IgD-negative memory B cell (primary cell): ENCODE data around the gene TSACC. TPM values are rescaled to one million over a fixed set of nuclear protein-coding genes. Genes with fewer than 3 reads are reported as not detected.
A peak's percentile ranks its signal among the peaks of the same experiment; 100 is the strongest.
"Not testable (repeated sequence)": the region's sequence is repeated elsewhere in the genome, so short reads cannot be mapped to it uniquely, and the experiment has no call there.

Experiments
- H3K27ac Mint-ChIP-seq, 3 donors: one replicate each; pipeline ENCODE4 v1.8.0; 2020 to 2022; ENCODE audit warnings: mild to moderate bottlenecking in 3 of 3, mixed read lengths in 3 of 3, moderate library complexity in 1 of 3
- H3K27me3 Mint-ChIP-seq: one replicate; pipeline ENCODE4 v1.8.0; 2021; ENCODE audit warnings: mixed read lengths
- H3K36me3 Mint-ChIP-seq: one replicate; pipeline ENCODE4 v1.8.0; 2020; ENCODE audit warnings: mild to moderate bottlenecking, mixed read lengths
- H3K4me1 Mint-ChIP-seq, 3 donors: one replicate each; pipeline ENCODE4 v1.8.0; 2020 to 2022; ENCODE audit warnings: mixed read lengths in 3 of 3, mild to moderate bottlenecking in 1 of 3
- H3K4me3 Mint-ChIP-seq, 4 donors: one replicate each; pipeline ENCODE4 v1.8.0; 2020 to 2022; ENCODE audit warnings: mild to moderate bottlenecking in 4 of 4, mixed read lengths in 4 of 4, moderate library complexity in 3 of 4
- H3K9me3 Mint-ChIP-seq, 3 donors: one replicate each; pipeline ENCODE4 v1.8.0; 2020 to 2021; ENCODE audit warnings: mixed read lengths in 3 of 3, mild to moderate bottlenecking in 1 of 3
- polyA plus RNA-seq: library from polyadenylated mRNA; unstranded; fragments of 300-500 nt; fragmentation: Illumina TruSeq; gene quantifications from one replicate; pipeline ENCODE4 v1.2.3, GENCODE V29; 2021

TSACC gene
- polyA plus RNA-seq, 1 donor from 2014 or later = 2.5 TPM

DNA sequence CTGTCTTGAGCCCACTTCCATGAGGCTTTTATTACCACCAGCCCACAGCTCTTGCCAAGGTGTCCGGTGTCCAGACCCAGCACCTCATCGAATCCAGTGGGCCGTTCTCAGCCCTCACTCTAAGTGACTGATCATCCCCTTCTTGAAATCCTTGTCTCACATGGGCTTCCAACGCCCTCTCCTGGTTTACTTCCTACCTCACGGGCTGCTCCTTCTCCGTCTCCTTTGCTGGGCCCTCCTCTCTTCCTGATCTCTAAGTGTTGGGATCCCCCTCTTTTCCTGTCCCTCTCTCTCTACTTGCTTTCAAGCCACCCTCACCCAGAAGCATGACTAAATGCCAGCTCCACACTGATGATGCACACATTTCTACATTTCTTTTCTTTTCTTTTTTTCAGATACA is 21.6 kb downstream of the TSACC start:
- Mint-ChIP-seq H3K27ac (no peak overlapping the region), H3K9me3 (no peaks in the 10 kb centered on the region), H3K36me3 (no peaks in the 10 kb centered on the region), H3K27me3 (peaks cover 22% of the 10 kb centered on the region), H3K4me3 (no peak overlapping the region), H3K4me1 (peaks cover 0 to 6% (median 4%) of the 10 kb centered on the region in 3 donors)

DNA sequence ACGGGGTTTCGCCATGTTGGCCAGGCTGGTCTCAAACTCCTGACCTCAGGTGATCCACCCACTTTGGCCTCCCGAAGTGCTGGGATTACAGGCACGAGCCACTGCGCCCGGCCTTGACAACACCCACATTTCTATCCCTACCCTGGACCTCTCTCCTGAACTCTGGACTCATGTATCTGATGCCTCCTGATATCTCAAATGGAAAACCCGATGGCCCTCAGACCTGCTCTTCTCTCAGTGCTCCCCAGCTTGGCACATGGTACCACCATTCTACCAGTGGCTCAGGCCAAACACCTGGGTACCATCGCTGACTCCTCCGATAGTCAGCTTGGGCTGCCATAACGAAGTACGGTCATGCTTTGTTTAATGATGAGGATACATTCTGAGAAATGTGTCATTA is 22.2 kb downstream of the TSACC start:
- no peak overlapping the region for H3K4me3 Mint-ChIP-seq
- no peaks in the 10 kb centered on the region for H3K36me3 Mint-ChIP-seq
- peaks cover 0 to 6% (median 4%) of the 10 kb centered on the region in 3 donors for H3K4me1 Mint-ChIP-seq
- no peaks in the 10 kb centered on the region for H3K9me3 Mint-ChIP-seq
- H3K27me3 Mint-ChIP-seq = peaks cover 26% of the 10 kb centered on the region
- peak overlapping the region in 1 of 3 donors; percentile 72 for H3K27ac Mint-ChIP-seq

GRCh38 chr1:156365754-156366153 is 27.4 kb downstream of the TSACC start:
- H3K4me3 Mint-ChIP-seq = no peak overlapping the region
- H3K27ac Mint-ChIP-seq = no peak overlapping the region
- peaks cover 35% of the 10 kb centered on the region for H3K27me3 Mint-ChIP-seq
- H3K4me1 Mint-ChIP-seq = peaks cover 0 to 4% (median 2%) of the 10 kb centered on the region in 3 donors
- no peaks in the 10 kb centered on the region for H3K9me3 Mint-ChIP-seq
- no peaks in the 10 kb centered on the region for H3K36me3 Mint-ChIP-seq

GRCh38 chr1:156366378-156367166 is 28.2 kb downstream of the TSACC start:
- Mint-ChIP-seq H3K27ac (peak overlapping the region in 1 of 3 donors; percentile 38), H3K36me3 (no peaks in the 10 kb centered on the region), H3K9me3 (no peaks in the 10 kb centered on the region), H3K4me1 (peaks cover 0 to 4% (median 2%) of the 10 kb centered on the region in 3 donors), H3K4me3 (no peak overlapping the region), H3K27me3 (peaks cover 35% of the 10 kb centered on the region)

GRCh38 chr1:156367383-156368156 is 29.2 kb downstream of the TSACC start:
- no peaks in the 10 kb centered on the region for H3K36me3 Mint-ChIP-seq

DNA sequence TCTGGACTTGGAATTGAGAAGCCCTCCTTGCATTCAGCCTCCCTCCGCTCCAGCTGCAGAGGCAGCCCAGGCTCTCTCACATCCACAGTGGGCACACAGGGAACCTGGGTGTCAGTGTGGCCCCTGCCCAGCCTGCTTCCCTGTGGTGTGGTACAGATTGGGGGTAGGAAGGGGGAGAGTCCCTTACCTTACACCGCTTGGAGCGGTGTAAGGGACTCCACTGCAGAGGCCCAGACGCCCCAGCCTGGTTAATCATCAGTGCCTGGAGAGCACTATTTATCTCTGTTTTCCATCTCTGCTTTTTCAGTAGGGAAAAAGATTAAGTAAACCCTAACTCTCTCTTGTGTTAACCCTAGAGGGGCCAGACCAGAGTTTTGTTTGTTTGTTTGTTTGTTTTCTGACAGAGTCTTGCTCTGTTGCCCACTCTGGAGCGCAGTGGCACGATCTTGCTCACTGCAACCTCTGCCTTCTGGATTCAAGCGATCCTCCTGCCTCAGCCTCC is 29.9 kb downstream of the TSACC start:
- H3K27ac Mint-ChIP-seq = no peak overlapping the region
- no peaks in the 10 kb centered on the region for H3K9me3 Mint-ChIP-seq
- H3K36me3 Mint-ChIP-seq = no peaks in the 10 kb centered on the region
- peaks cover 38% of the 10 kb centered on the region for H3K27me3 Mint-ChIP-seq
- H3K4me1 Mint-ChIP-seq = peaks cover 0 to 4% (median 2%) of the 10 kb centered on the region in 3 donors
- H3K4me3 Mint-ChIP-seq = no peak overlapping the region

More at GRCh38 chr1:156367383-156368156, 29.2 kb downstream of the TSACC start:
- Mint-ChIP-seq H3K9me3 (no peaks in the 10 kb centered on the region), H3K4me3 (no peak overlapping the region), H3K4me1 (peaks cover 0 to 4% (median 2%) of the 10 kb centered on the region in 3 donors), H3K27me3 (peaks cover 38% of the 10 kb centered on the region), H3K27ac (peak overlapping the region in 1 of 3 donors; percentile 38)

DNA sequence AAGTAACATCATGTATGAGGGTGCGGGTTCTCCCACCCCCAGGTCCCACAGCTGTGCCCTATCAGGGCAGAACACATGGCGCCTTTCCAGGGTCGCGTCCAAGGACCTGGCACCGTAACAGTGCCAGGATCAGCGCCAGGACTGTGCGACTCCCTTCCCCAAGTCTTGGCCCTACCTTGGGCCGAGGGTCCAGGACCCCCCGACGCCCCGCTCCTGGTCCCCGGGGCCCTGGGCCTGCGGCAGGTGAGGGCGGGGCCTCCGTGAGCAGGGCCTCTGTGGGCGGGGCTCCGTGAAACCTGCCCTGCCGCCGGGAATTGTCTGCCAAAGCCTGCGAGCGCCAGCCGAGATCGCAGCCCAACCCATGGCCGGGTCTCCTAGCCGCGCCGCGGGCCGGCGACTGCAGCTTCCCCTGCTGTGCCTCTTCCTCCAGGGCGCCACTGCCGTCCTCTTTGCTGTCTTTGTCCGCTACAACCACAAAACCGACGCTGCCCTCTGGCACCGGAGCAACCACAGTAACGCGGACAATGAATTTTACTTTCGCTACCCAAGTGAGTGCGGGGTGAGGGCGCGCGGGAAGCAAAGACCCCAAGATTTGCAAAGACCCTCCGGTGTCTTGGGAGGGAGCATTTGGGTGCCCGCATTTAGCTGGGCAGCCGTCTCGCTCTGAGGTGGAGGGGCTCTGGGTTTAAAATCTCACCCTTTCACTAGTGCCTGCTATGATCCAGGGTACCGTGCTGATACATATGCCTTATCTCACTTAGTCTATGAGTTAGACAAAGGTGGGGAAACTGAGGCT is 30.8 kb downstream of the TSACC start, which contains the start of gene RHBG:
Gene RHBG (plus strand): TSS at position 323 of the 796 bp plus-strand sequence. CDS start 39 bp downstream, at position 362.
- H3K4me3 Mint-ChIP-seq = peak within 1 kb of the TSS in 3 of 4 donors; percentile 55 to 81 (median 65)
- H3K4me1 Mint-ChIP-seq = peaks cover 0 to 4% (median 2%) of the 10 kb centered on the region in 3 donors
- H3K9me3 Mint-ChIP-seq = no peaks in the 10 kb centered on the region
- H3K36me3 Mint-ChIP-seq = no peaks in the 10 kb centered on the region
- peaks cover 38% of the 10 kb centered on the region for H3K27me3 Mint-ChIP-seq
- H3K27ac Mint-ChIP-seq = peak within 1 kb of the TSS in 1 of 3 donors; percentile 63

GRCh38 chr1:156369685-156370286 is 31.5 kb downstream of the TSACC start:
- H3K4me3 Mint-ChIP-seq, H3K36me3 Mint-ChIP-seq, H3K9me3 Mint-ChIP-seq, H3K4me1 Mint-ChIP-seq: not testable (repeated sequence)
- H3K27ac Mint-ChIP-seq = peak overlapping the region in 1 of 3 donors; percentile 63
- peaks cover 35% of the 10 kb centered on the region for H3K27me3 Mint-ChIP-seq

DNA sequence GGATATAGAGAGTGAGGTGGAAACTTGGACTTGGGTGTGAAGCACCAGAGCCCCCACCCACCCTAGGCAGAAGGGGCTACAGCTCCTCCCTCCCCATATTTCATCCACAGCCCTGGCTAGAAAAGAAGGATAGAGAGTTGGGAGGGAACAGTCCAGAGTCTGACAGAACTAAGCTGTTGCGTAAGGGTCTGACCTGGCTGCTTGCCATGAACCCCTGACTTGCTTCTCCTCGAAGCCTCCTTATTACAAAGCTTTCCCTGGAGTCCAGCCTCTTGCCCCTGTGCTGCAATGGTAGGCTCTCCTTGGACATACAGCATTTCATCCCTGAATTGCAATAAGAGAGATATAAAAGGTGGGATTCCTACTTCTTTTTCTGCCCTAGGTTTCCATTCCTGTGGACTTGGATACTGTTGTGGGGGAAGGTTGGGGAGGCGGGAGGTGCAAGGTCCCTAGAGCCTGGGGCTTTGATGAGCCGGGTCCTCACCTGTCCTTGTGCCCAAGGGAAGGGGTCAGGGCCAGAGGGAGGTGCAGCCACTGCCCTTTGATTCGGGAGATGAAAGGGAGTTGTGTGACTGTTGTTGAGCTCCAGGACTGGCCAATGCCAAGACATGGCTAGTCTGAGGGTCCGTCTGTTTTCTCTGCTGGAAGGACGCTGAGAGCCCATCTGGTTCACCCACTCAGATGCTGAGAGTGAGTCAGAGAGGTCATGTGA is 33.4 kb downstream of the TSACC start:
- Mint-ChIP-seq H3K4me1 (peaks cover 0 to 4% (median 2%) of the 10 kb centered on the region in 3 donors), H3K27ac (no peak overlapping the region), H3K9me3 (peaks cover 0 to under 1% (median 0%) of the 10 kb centered on the region in 3 donors), H3K36me3 (no peaks in the 10 kb centered on the region), H3K27me3 (peaks cover 25% of the 10 kb centered on the region), H3K4me3 (no peak overlapping the region)

DNA sequence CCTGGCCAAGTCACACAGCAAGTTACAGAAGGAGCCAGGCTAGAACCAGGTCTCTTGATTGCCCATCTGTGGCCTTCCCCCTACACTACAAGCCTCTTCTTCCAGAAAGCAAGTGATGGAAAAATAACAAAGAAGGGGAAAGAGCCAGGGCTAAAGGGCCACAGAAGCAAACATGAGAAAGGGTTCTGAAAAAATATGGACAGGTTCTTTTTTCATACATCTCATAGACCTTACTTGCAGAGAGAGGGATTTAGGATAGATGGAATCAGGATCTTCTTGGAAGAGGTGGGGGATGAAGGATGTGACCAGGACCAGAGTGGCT is 33.9 kb downstream of the TSACC start:
- Mint-ChIP-seq H3K36me3 (no peaks in the 10 kb centered on the region), H3K4me3 (no peak overlapping the region), H3K27me3 (peaks cover 25% of the 10 kb centered on the region), H3K9me3 (peaks cover 0 to 1% (median 0%) of the 10 kb centered on the region in 3 donors), H3K4me1 (peaks cover 0 to 4% (median 2%) of the 10 kb centered on the region in 3 donors), H3K27ac (no peak overlapping the region)

GRCh38 chr1:156372876-156373275 is 34.5 kb downstream of the TSACC start:
- Mint-ChIP-seq H3K27me3 (peaks cover 28% of the 10 kb centered on the region), H3K9me3 (peaks cover 0 to 1% (median 0%) of the 10 kb centered on the region in 3 donors), H3K4me1 (peaks cover 0 to 6% (median 2%) of the 10 kb centered on the region in 3 donors), H3K36me3 (no peaks in the 10 kb centered on the region), H3K4me3 (no peak overlapping the region), H3K27ac (no peak overlapping the region)

GRCh38 chr1:156373546-156373945 is 35.2 kb downstream of the TSACC start:
- Mint-ChIP-seq H3K27me3 (peaks cover 23% of the 10 kb centered on the region), H3K4me3 (no peak overlapping the region), H3K36me3 (no peaks in the 10 kb centered on the region), H3K9me3 (peaks cover 0 to 1% (median 0%) of the 10 kb centered on the region in 3 donors), H3K27ac (no peak overlapping the region), H3K4me1 (peaks cover 0 to 6% (median 2%) of the 10 kb centered on the region in 3 donors)

GRCh38 chr1:156376146-156376545 is 37.8 kb downstream of the TSACC start:
- peaks cover 16% of the 10 kb centered on the region for H3K27me3 Mint-ChIP-seq

More at GRCh38 chr1:156376146-156376545, 37.8 kb downstream of the TSACC start:
- Mint-ChIP-seq H3K9me3 (peaks cover 0 to 1% (median 0%) of the 10 kb centered on the region in 3 donors), H3K27ac (no peak overlapping the region), H3K4me1 (peaks cover 0 to 1% (median 0%) of the 10 kb centered on the region in 3 donors), H3K4me3 (no peak overlapping the region), H3K36me3 (no peaks in the 10 kb centered on the region)
